ENCODE data around the gene SETD7. TPM values are rescaled to one million over a fixed set of nuclear protein-coding genes. Genes with fewer than 3 reads are reported as not detected.

The SETD7 gene
- total and polyA plus RNA-seq, 2 of the 8 experiments (the other 6 are each of a cell fraction or from before 2014, with no cell fraction given): 1.5 to 4.6 TPM

DNA sequence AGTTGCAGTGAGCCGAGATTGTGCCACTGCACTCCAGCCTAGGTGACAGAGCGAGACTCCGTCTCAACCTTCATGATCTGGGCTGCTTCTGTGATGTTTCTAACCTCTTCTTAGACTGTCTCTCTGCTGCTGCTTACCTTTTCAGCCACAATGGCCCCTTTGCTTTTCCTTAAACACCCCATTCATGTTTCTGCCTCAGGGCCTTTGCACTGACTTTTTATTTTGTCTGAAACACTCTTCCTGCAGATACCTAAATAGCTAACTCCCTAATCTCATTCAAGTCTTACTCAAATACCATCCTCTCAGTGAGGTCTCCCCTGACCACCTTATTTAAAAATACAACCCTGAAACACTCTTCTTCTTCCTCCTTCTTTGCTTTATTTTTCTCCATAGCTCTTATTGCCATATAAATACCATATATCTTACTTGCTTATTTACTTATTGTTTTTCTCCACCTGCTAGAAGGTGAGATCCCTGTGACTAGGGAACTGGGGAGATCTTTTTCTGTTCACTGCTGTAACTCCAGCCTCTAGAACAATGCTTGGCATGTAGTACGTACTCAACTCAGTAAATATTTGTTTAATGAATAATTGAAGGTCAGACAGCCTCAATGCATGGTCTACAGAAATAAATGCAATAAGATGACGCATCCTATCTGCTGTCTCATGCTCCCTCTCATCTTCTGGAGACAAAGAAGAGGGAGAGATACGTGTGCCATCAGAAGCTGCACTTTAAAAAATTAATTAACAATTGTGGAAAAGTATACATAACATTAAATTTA, 43.8 kb upstream of the SETD7 start:
- H3K9ac ChIP-seq (replicated peaks in 1 of 4; ENCODE audit: extremely low read depth in 1 of 4, low read depth in 3 of 4, low read length in 3 of 4): no peak overlapping the region
- no peaks in the 10 kb centered on the region for H3K79me2 ChIP-seq (ENCODE audit: control insufficient read depth in 1 of 2, insufficient read depth in 2 of 2, low read length in 2 of 2)
- H3K79me1 ChIP-seq (ENCODE audit: low read depth, low read length): no peaks in the 10 kb centered on the region
- 96% methylated on average over 6 of the region's 6 CpGs; no CpG with 5 or more reads in 1 of the 2 experiments for WGBS, 2 experiments (ENCODE audit: extremely low coverage in 1 of 2, insufficient coverage in 1 of 2, insufficient read length in 1 of 2, insufficient replicate concordance in 2 of 2, low coverage in 1 of 2, low lambda C conversion rate in 2 of 2, missing lambda C conversion rate in 1 of 2)
- H2AFZ ChIP-seq (ENCODE audit: low read length): no peak overlapping the region
- H3K9me3 ChIP-seq (ENCODE audit: insufficient read depth in 2 of 2, low read depth in 1 of 2, low read length in 1 of 2): no peaks in the 10 kb centered on the region
- H3K14ac ChIP-seq (ENCODE audit: insufficient read length): no peak overlapping the region
- POLR2A ChIA-PET (ENCODE audit: partially characterized antibody): interaction anchor here (0.6 kb wide), 1 partner anchor 18 kb away, joined by 3 read pairs; no protein-coding TSS in a partner anchor
- no peak overlapping the region for H3K4ac ChIP-seq (replicated peaks; ENCODE audit: insufficient read length, low read depth, low read length)
- FAIRE-seq (no peak), DNase-seq (ENCODE audit: low read depth in 1 of 2, low spot score in 2 of 2) (no peak)
- H3K4me3 ChIP-seq (ENCODE audit: extremely low read depth in 1 of 4, insufficient read depth in 2 of 4, low read depth in 3 of 4, low read length in 4 of 4): no peak overlapping the region
- no peak overlapping the region for H4K91ac ChIP-seq (replicated peaks; ENCODE audit: insufficient read length, low read length)
- H4K5ac ChIP-seq (ENCODE audit: insufficient read length, low read depth, low read length): no peak overlapping the region
- H3K4me2 ChIP-seq (ENCODE audit: insufficient read depth in 1 of 2, low read depth in 2 of 2, low read length in 2 of 2): no peak overlapping the region
- H2BK20ac ChIP-seq (ENCODE audit: low read length): no peak overlapping the region
- 0 out of 2 replicates have a peak, but pooled peaks have one; percentile 42 for TF ChIP-seq KDM1A (IDR thresholded peaks at IDR 0.05; ENCODE audit: borderline replicate concordance, low read length)
- no peak for TF ChIP-seq EP300 (IDR thresholded peaks at IDR 0.05; ENCODE audit: borderline replicate concordance in 1 of 2, low read depth in 2 of 2, low read length in 2 of 2)
- H3K27me3 ChIP-seq (replicated peaks in 1 of 4; ENCODE audit: control insufficient read depth in 3 of 4, extremely low read depth in 1 of 4, insufficient read depth in 3 of 4, low read length in 3 of 4): no peaks in the 10 kb centered on the region; a peak in 1 of 7 replicates
- no peak overlapping the region for H2BK120ac ChIP-seq (replicated peaks; ENCODE audit: low read depth, low read length)
- no peak overlapping the region for H2BK5ac ChIP-seq (ENCODE audit: low read depth, low read length)
- CTCF ChIA-PET (ENCODE audit: partially characterized antibody): interaction anchor here (0.7 to 13.0 kb wide), 3 partner anchors 20 to 55 kb away, joined by 4 to 318 read pairs (median 6); no protein-coding TSS in a partner anchor
- H3K36me3 ChIP-seq (ENCODE audit: control insufficient read depth in 2 of 4, insufficient read depth in 4 of 4, low read length in 3 of 4): no peaks in the 10 kb centered on the region
- no peak overlapping the region for H4K8ac ChIP-seq (ENCODE audit: extremely low read depth, insufficient read depth, low read length)
- H3K23ac ChIP-seq (ENCODE audit: insufficient read length): no peak overlapping the region
- H4K20me1 ChIP-seq (replicated peaks in 1 of 2; ENCODE audit: control insufficient read depth in 1 of 2, insufficient read depth in 2 of 2, low read length in 2 of 2): no peaks in the 10 kb centered on the region
- H3K18ac ChIP-seq (ENCODE audit: extremely low read depth, low read length): no peak overlapping the region
- H2AK5ac ChIP-seq (ENCODE audit: low read depth, low read length): no peak overlapping the region
- no peaks in the 10 kb centered on the region for H3K23me2 ChIP-seq (ENCODE audit: low read depth, low read length)
- H3K56ac ChIP-seq (replicated peaks; ENCODE audit: insufficient read length, low read depth, low read length): no peak overlapping the region
- no peak overlapping the region for H2BK15ac ChIP-seq (ENCODE audit: low read length)
- H3K4me1 ChIP-seq (replicated peaks in 1 of 4; ENCODE audit: control insufficient read depth in 3 of 4, insufficient read depth in 4 of 4, low read length in 3 of 4): no peaks in the 10 kb centered on the region
- no peak overlapping the region for H2BK12ac ChIP-seq (ENCODE audit: low read depth, low read length)
- H3K27ac ChIP-seq (ENCODE audit: low read depth, low read length): no peak overlapping the region

All from H1 (cell line).